ENCODE results near the gene TSPY8.
"Not testable (repeated sequence)": the region's sequence is repeated elsewhere in the genome, so short reads cannot be mapped to it uniquely, and the experiment has no call there.

- TF ChIP-seq CTCF, POLR2A (IDR thresholded peaks at IDR 0.05): not testable (repeated sequence)
These were observed 38.9 kb downstream of the TSPY8 start for GRCh38 chrY:9396527-9396926.
